Peyer's patch (tissue), 4 donors: ENCODE results near the gene PRSS8.

Source experiments
- POLR2A ChIP-seq, 2 donors: fragments of 450-650 bp; IDR thresholded peaks; one replicate each; pipeline ENCODE4 v1.5.1; 2017; ENCODE audit warnings: antibody characterized with exemption in 2 of 2, mild to moderate bottlenecking in 2 of 2, moderate library complexity in 2 of 2
- TF ChIP-seq, protein P1 (sequence below), 6 experiments: fragments of 450-650 bp in 4 of 6; fragments of 200-600 bp in 2 of 6; sonication (generic) in 1 of 6; IDR thresholded peaks; one replicate each; pipeline ENCODE4 v1.5.1; 2017 to 2019; ENCODE audit warnings: antibody characterized with exemption in 6 of 6, mild to moderate bottlenecking in 3 of 6, moderate library complexity in 1 of 6

DNA sequence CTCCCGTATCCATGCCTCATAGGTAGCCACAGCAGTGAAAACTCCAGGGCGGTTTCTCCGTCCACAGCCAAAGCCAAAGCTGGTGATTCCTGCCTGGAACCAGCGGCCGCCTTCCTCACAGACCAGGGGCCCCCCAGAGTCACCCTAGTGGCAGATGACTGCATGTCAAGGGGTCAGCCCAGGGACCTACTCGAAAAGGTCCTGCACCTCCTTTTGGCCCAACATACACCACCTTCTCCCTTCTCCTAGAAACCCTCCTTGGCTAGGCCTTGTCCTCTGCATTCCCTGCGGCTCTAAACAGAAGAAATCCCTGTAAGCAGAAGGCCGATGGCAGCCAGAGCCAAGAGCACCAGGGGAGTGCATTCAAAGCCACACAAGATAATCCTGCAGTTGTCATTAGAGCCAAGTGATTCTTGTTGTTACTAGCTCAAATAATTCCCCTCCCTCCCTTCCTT is 8.2 kb upstream of the PRSS8 start:
- TF ChIP-seq, protein P1, sequence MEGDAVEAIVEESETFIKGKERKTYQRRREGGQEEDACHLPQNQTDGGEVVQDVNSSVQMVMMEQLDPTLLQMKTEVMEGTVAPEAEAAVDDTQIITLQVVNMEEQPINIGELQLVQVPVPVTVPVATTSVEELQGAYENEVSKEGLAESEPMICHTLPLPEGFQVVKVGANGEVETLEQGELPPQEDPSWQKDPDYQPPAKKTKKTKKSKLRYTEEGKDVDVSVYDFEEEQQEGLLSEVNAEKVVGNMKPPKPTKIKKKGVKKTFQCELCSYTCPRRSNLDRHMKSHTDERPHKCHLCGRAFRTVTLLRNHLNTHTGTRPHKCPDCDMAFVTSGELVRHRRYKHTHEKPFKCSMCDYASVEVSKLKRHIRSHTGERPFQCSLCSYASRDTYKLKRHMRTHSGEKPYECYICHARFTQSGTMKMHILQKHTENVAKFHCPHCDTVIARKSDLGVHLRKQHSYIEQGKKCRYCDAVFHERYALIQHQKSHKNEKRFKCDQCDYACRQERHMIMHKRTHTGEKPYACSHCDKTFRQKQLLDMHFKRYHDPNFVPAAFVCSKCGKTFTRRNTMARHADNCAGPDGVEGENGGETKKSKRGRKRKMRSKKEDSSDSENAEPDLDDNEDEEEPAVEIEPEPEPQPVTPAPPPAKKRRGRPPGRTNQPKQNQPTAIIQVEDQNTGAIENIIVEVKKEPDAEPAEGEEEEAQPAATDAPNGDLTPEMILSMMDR (IDR thresholded peaks at IDR 0.05), result no peak
- TF ChIP-seq POLR2A (IDR thresholded peaks at IDR 0.05), result no peak
